Body of pancreas (tissue), 4 donors: ENCODE measurements around the gene SERINC2. TPM values are rescaled to one million over a fixed set of nuclear protein-coding genes. Genes with fewer than 3 reads are reported as not detected.

Experiments
- ATAC-seq: fragments of 150-250 bp; one replicate; pipeline ENCODE4 v1.9.1; 2016
- DNase-seq, 4 donors: peaks; one replicate each; pipeline ENCODE4 v3.0.0-alpha.2; 2019
- H3K27ac ChIP-seq, 4 donors: fragments of 200-600 bp; sonication (generic); 1 replicate in 3 of 4; 2 replicates in 1 of 4; pipeline versions ENCODE4 v1.5.1 to v1.6.1; 2016 to 2019; ENCODE audit warnings: mild to moderate bottlenecking in 1 of 4, mixed read lengths in 1 of 4, moderate library complexity in 1 of 4
- H3K27me3 ChIP-seq, 2 donors: fragments of 200-600 bp; sonication (generic); one replicate each; pipeline ENCODE4 v1.6.0; 2016; ENCODE audit warnings: mild to moderate bottlenecking in 1 of 2
- H3K36me3 ChIP-seq, 2 donors: fragments of 200-600 bp; sonication (generic); replicated peaks in 1 of 2; 2 replicates each; pipeline ENCODE4 v1.5.1; 2016; ENCODE audit warnings: low read depth in 2 of 2; ENCODE audit not compliant: insufficient read depth in 1 of 2
- H3K4me1 ChIP-seq: fragments of 200-600 bp; sonication (generic); one replicate; pipeline ENCODE4 v1.6.0; 2016
- H3K4me3 ChIP-seq, 2 donors: fragments of 200-600 bp; sonication (generic); 1 replicate in 1 of 2; 2 replicates in 1 of 2; pipeline ENCODE4 v1.5.1; 2016 to 2019
- H3K9me3 ChIP-seq, 3 donors: fragments of 200-600 bp; sonication (generic); 1 replicate in 2 of 3; 2 replicates in 1 of 3; pipeline ENCODE4 v1.5.1; 2016
- CTCF ChIP-seq, 7 experiments: fragments of 450-650 bp in 4 of 7; fragments of 200-600 bp in 3 of 7; sonication (generic) in 3 of 7; IDR thresholded peaks; one replicate each; pipeline ENCODE4 v1.5.1; 2016 to 2019; ENCODE audit warnings: antibody characterized with exemption in 7 of 7
- POLR2A ChIP-seq, 3 donors: fragments of 450-650 bp; IDR thresholded peaks; one replicate each; pipeline ENCODE4 v1.6.1; 2016; ENCODE audit warnings: antibody characterized with exemption in 3 of 3, mild to moderate bottlenecking in 2 of 3
- WGBS, 2 donors: methylation state at CpG; one replicate each; pipeline ENCODE4 v1.1.5; 2017; 5-methylcytosine and 5-hydroxymethylcytosine counted together
- intact Hi-C: fragments of 100-400 bp; cut with DNase I; formaldehyde crosslinking; loops from one replicate; pipeline ENCODE4 v1.15.1; 2023
- total RNA-seq, 2 donors: library from RNA; depleted of rRNA; stranded (reverse); fragments of >200 nt; gene quantifications; one replicate each; pipeline ENCODE4 v1.1.0, GENCODE V29; 2016

The SERINC2 gene
- total RNA-seq, 2 donors from 2014 or later: 14.5 to 41.2 TPM

- TF ChIP-seq POLR2A (IDR thresholded peaks at IDR 0.05): no peak
- no peak for TF ChIP-seq CTCF (IDR thresholded peaks at IDR 0.05)
- ATAC-seq: no peak
- Histone ChIP-seq H3K27ac (no peak overlapping the region), H3K36me3 (no peaks in the 10 kb centered on the region), H3K27me3 (no peaks in the 10 kb centered on the region), H3K4me1 (peaks cover 9% of the 10 kb centered on the region), H3K9me3 (no peaks in the 10 kb centered on the region), H3K4me3 (no peak overlapping the region)
- WGBS, 2 donors: 75 to 79% methylated on average over 7 of the region's 7 CpGs
- intact Hi-C loops: no loop called here
- no peak for DNase-seq
Observed at GRCh38 chr1:31390071-31390470, 22.9 kb upstream of the SERINC2 start.

GRCh38 chr1:31393463-31393862 is 19.6 kb upstream of the SERINC2 start:
- intact Hi-C loops: no loop called here
- DNase-seq (no peak), ATAC-seq (no peak)
- H3K27me3 ChIP-seq: no peaks in the 10 kb centered on the region
- no peak for TF ChIP-seq CTCF (IDR thresholded peaks at IDR 0.05)
- no peak for TF ChIP-seq POLR2A (IDR thresholded peaks at IDR 0.05)
- H3K36me3 ChIP-seq: no peaks in the 10 kb centered on the region
- peaks cover 9% of the 10 kb centered on the region for H3K4me1 ChIP-seq
- no peak overlapping the region for H3K4me3 ChIP-seq
- H3K9me3 ChIP-seq: no peaks in the 10 kb centered on the region
- no peak overlapping the region for H3K27ac ChIP-seq

GRCh38 chr1:31394584-31395193 is 18.3 kb upstream of the SERINC2 start:
- no peak overlapping the region for H3K4me3 ChIP-seq
- intact Hi-C loops: loop anchor here (5.0 kb wide), 1 partner anchor 153 kb away; no protein-coding TSS in a partner anchor
- TF ChIP-seq CTCF (IDR thresholded peaks at IDR 0.05): peak; percentile 86 to 91 (median 90)
- TF ChIP-seq POLR2A (IDR thresholded peaks at IDR 0.05): no peak
- H3K27me3 ChIP-seq: no peaks in the 10 kb centered on the region
- H3K27ac ChIP-seq: no peak overlapping the region
- peaks cover 9% of the 10 kb centered on the region for H3K4me1 ChIP-seq
- no peaks in the 10 kb centered on the region for H3K9me3 ChIP-seq
- DNase-seq: peak; percentile 88 to 92 (median 90)
- H3K36me3 ChIP-seq: no peaks in the 10 kb centered on the region
- ATAC-seq: peak; percentile 96
- WGBS, 2 donors: 1 to 2% methylated on average over 21 to 36 of the region's 36 CpGs

- DNase-seq (no peak), ATAC-seq (no peak)
- Histone ChIP-seq H3K27ac (no peak overlapping the region), H3K36me3 (no peaks in the 10 kb centered on the region), H3K4me3 (no peak overlapping the region), H3K27me3 (no peaks in the 10 kb centered on the region), H3K4me1 (peaks cover 9% of the 10 kb centered on the region), H3K9me3 (no peaks in the 10 kb centered on the region)
- no peak for TF ChIP-seq CTCF (IDR thresholded peaks at IDR 0.05)
- TF ChIP-seq POLR2A (IDR thresholded peaks at IDR 0.05): no peak
- intact Hi-C loops: loop anchor here (5.0 kb wide), 1 partner anchor 151 kb away; no protein-coding TSS in a partner anchor
- 93 to 96% methylated on average over 3 of the region's 3 CpGs for WGBS, 2 donors
Observed at GRCh38 chr1:31396633-31397351, 16.2 kb upstream of the SERINC2 start.
